Trophoblast cell (in vitro differentiated cells and primary cell): ENCODE data around the gene UGT2B17.
"Not testable (repeated sequence)": the region's sequence is repeated elsewhere in the genome, so short reads cannot be mapped to it uniquely, and the experiment has no call there.

Experiments
- DNase-seq, 2 donors: peaks; one replicate each; pipeline ENCODE4 v3.0.0-alpha.2; 2016
- H2AFZ ChIP-seq: 2 replicates; pipeline ENCODE4 v1.6.1; 2013; ENCODE audit warnings: low read length, moderate library complexity, mild to moderate bottlenecking; ENCODE audit not compliant: insufficient read depth, poor library complexity
- H2AK5ac ChIP-seq: 2 replicates; pipeline ENCODE4 v1.6.1; 2013; ENCODE audit warnings: mild to moderate bottlenecking, low read length
- H2BK120ac ChIP-seq: 2 replicates; pipeline ENCODE4 v1.6.1; 2013; ENCODE audit warnings: low read length, mild to moderate bottlenecking, moderate library complexity; ENCODE audit not compliant: insufficient read depth, poor library complexity
- H2BK12ac ChIP-seq: 2 replicates; pipeline ENCODE4 v1.6.1; 2013; ENCODE audit warnings: mild to moderate bottlenecking, low read length, moderate library complexity
- H2BK5ac ChIP-seq: 2 replicates; pipeline ENCODE4 v1.6.1; 2013; ENCODE audit warnings: low read length, low read depth, moderate library complexity, mild to moderate bottlenecking; ENCODE audit not compliant: poor library complexity
- H3K14ac ChIP-seq: 2 replicates; pipeline ENCODE4 v1.6.1; 2013; ENCODE audit warnings: mild to moderate bottlenecking, low read length
- H3K18ac ChIP-seq: 2 replicates; pipeline ENCODE4 v1.6.1; 2013; ENCODE audit warnings: mild to moderate bottlenecking, low read length
- H3K23ac ChIP-seq: 2 replicates; pipeline ENCODE4 v1.6.1; 2013; ENCODE audit warnings: low read length
- H3K27ac ChIP-seq: 2 replicates; pipeline ENCODE4 v1.5.1; 2013; ENCODE audit warnings: low read depth, mild to moderate bottlenecking, inconsistent platforms, low read length, moderate library complexity
- H3K27me3 ChIP-seq: 2 replicates; pipeline ENCODE4 v1.6.1; 2013; ENCODE audit warnings: inconsistent platforms, mild to moderate bottlenecking, low read length, moderate library complexity; ENCODE audit not compliant: insufficient read depth
- H3K36me3 ChIP-seq, 2 experiments: 1 replicate in 1 of 2; 2 replicates in 1 of 2; pipeline ENCODE4 v1.6.1; 2013; ENCODE audit warnings: low read length in 2 of 2, mild to moderate bottlenecking in 2 of 2, moderate library complexity in 1 of 2; ENCODE audit not compliant: insufficient read depth in 2 of 2, control insufficient read depth in 1 of 2
- H3K4ac ChIP-seq: 2 replicates; pipeline ENCODE4 v1.6.1; 2013; ENCODE audit warnings: low read depth, mild to moderate bottlenecking, low read length, moderate library complexity
- H3K4me1 ChIP-seq, 2 experiments: 1 replicate in 1 of 2; 2 replicates in 1 of 2; pipeline ENCODE4 v1.6.1; 2013; ENCODE audit warnings: low read length in 2 of 2, mild to moderate bottlenecking in 2 of 2, moderate library complexity in 1 of 2; ENCODE audit not compliant: insufficient read depth in 2 of 2, control insufficient read depth in 1 of 2
- H3K4me2 ChIP-seq: 2 replicates; pipeline ENCODE4 v1.6.1; 2013; ENCODE audit warnings: inconsistent platforms, mild to moderate bottlenecking, low read length, moderate library complexity
- H3K4me3 ChIP-seq: 2 replicates; pipeline ENCODE4 v1.5.1; 2013; ENCODE audit warnings: mild to moderate bottlenecking, low read depth, low read length, inconsistent platforms
- H3K79me1 ChIP-seq: one replicate; pipeline ENCODE4 v1.6.1; 2013; ENCODE audit warnings: low read length
- H3K79me2 ChIP-seq: 2 replicates; pipeline ENCODE4 v1.6.1; 2013; ENCODE audit warnings: low read length, mild to moderate bottlenecking; ENCODE audit not compliant: control insufficient read depth, insufficient read depth, poor library complexity
- H3K9ac ChIP-seq: 2 replicates; pipeline ENCODE4 v1.6.1; 2013; ENCODE audit warnings: mild to moderate bottlenecking, low read length
- H3K9me3 ChIP-seq: 2 replicates; pipeline ENCODE4 v1.6.1; 2013; ENCODE audit warnings: low read depth, mild to moderate bottlenecking, control low read depth, inconsistent platforms, low read length; ENCODE audit not compliant: insufficient read depth
- H4K12ac ChIP-seq: 2 replicates; pipeline ENCODE4 v1.6.1; 2013; ENCODE audit warnings: low read depth, mild to moderate bottlenecking, low read length, moderate library complexity
- H4K8ac ChIP-seq: 2 replicates; pipeline ENCODE4 v1.6.1; 2013; ENCODE audit warnings: low read depth, mild to moderate bottlenecking, low read length, moderate library complexity
- H4K91ac ChIP-seq: one replicate; pipeline ENCODE4 v1.6.1; 2013; ENCODE audit warnings: low read depth, mild to moderate bottlenecking, low read length, moderate library complexity
- WGBS: extraction: QIAGEN DNeasy Blood & Tissue Kit; methylation state at CpG from one replicate; pipeline ENCODE4 v1.1.7; 2013; ENCODE audit warnings: missing lambda C conversion rate; ENCODE audit not compliant: insufficient read length, insufficient coverage; ENCODE audit errors: extremely low coverage; 5-methylcytosine and 5-hydroxymethylcytosine counted together

UGT2B17 gene

DNA sequence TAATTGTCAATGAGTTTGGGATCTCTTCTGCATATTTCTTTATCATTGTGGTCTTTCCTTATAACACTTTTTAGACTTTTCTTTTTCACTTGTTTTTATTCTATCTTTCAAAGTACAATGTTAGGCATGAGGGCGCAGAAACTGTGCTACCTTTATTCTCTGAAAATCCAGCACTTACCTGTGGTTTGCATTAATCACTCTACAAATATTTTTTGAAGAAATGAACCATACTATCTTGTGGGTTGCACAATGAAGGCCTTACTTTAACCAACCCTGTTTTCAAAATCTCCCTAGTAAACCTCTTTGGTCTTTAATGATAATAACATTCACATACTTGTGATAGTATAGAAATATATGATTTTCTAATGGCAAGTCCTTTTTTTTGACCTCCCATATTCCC, 11.0 kb downstream of the UGT2B17 start:
- H2AK5ac ChIP-seq, H3K9me3 ChIP-seq, H3K4me1 ChIP-seq, H4K8ac ChIP-seq, H3K14ac ChIP-seq, H2BK5ac ChIP-seq, H3K36me3 ChIP-seq, H3K4me2 ChIP-seq, H3K23ac ChIP-seq, H2BK12ac ChIP-seq, H2BK120ac ChIP-seq, H3K18ac ChIP-seq, H2AFZ ChIP-seq, H4K12ac ChIP-seq, H3K27me3 ChIP-seq, H3K4me3 ChIP-seq, H3K9ac ChIP-seq, H3K4ac ChIP-seq, H3K79me1 ChIP-seq, H4K91ac ChIP-seq, H3K79me2 ChIP-seq, H3K27ac ChIP-seq: not testable (repeated sequence)
- DNase-seq, result peak in 1 of 2 donors; percentile 11
- WGBS, result no CpG with 5 or more reads among the region's 1 CpG

DNA sequence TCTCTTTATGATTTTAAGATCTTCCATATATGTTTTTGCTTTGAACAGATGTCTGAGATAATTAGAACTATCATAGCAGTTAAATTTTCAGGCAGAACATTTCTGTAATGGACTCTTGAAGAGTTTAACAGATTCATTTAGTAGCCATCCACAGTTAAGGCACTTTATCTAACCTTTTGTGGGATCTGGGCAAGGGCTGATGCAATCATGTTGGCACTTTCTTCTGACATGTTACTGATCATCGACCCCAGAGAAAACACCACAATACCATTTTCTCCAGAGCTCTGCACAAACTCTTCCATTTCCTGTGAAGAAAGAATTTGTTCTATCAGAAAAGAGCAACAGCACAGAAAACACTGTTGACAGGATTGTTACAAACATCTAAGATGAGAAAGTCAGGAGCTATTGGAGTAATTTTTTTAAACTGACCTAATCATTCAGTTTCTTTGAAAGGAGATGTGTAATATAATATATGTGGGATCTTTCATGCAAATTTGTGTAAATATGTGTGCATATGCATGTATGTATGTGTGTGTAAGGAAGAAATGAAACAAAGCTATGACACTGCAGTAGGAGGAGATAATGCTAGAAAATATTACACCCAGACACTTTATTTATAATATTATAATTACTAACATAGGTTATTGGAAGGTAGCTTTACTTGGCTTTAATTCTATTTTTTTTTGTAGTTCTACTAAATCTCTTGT, 15.6 kb downstream of the UGT2B17 start:
- not testable (repeated sequence) for H3K79me1 ChIP-seq, H2AK5ac ChIP-seq, H3K14ac ChIP-seq, H2BK120ac ChIP-seq, H3K23ac ChIP-seq, H3K27ac ChIP-seq, DNase-seq, H3K18ac ChIP-seq, H4K8ac ChIP-seq, H3K4me2 ChIP-seq, H3K4ac ChIP-seq, H2BK5ac ChIP-seq, H3K4me1 ChIP-seq, H3K9ac ChIP-seq, H2BK12ac ChIP-seq, H3K27me3 ChIP-seq, H3K9me3 ChIP-seq, H4K91ac ChIP-seq, H3K79me2 ChIP-seq, H4K12ac ChIP-seq, H3K36me3 ChIP-seq, H2AFZ ChIP-seq, H3K4me3 ChIP-seq
- no CpG with 5 or more reads among the region's 1 CpG for WGBS

GRCh38 chr4:68553830-68554229, 22.3 kb downstream of the UGT2B17 start:
- H3K9ac ChIP-seq, H3K4me3 ChIP-seq, H2AFZ ChIP-seq, H3K23ac ChIP-seq, H4K8ac ChIP-seq, H3K4me1 ChIP-seq, H3K4me2 ChIP-seq, DNase-seq, H3K18ac ChIP-seq, H3K27ac ChIP-seq, H2BK12ac ChIP-seq, H4K91ac ChIP-seq, H4K12ac ChIP-seq, H3K9me3 ChIP-seq, H3K79me1 ChIP-seq, H3K79me2 ChIP-seq, H3K36me3 ChIP-seq, H3K27me3 ChIP-seq, H2BK5ac ChIP-seq, H2BK120ac ChIP-seq, H2AK5ac ChIP-seq, H3K4ac ChIP-seq, H3K14ac ChIP-seq: not testable (repeated sequence)
- WGBS, result no CpG with 5 or more reads among the region's 1 CpG

- not testable (repeated sequence) for H3K79me1 ChIP-seq, H3K23ac ChIP-seq, H3K9ac ChIP-seq, H3K79me2 ChIP-seq, DNase-seq, H4K91ac ChIP-seq, H2AFZ ChIP-seq, H2BK12ac ChIP-seq, H3K4ac ChIP-seq, H4K8ac ChIP-seq, H4K12ac ChIP-seq, H3K27ac ChIP-seq, H2AK5ac ChIP-seq, H3K4me2 ChIP-seq, H3K4me1 ChIP-seq, H2BK5ac ChIP-seq, H2BK120ac ChIP-seq, H3K18ac ChIP-seq, H3K9me3 ChIP-seq, H3K4me3 ChIP-seq, H3K36me3 ChIP-seq, H3K14ac ChIP-seq, H3K27me3 ChIP-seq
- WGBS, result no CpG with 5 or more reads among the region's 5 CpGs
Observed at GRCh38 chr4:68552818-68553811, 23.0 kb downstream of the UGT2B17 start.
